Inflammatory macrophage (primary cell): ENCODE results near the gene IQCM.
"Not testable (repeated sequence)": the region's sequence is repeated elsewhere in the genome, so short reads cannot be mapped to it uniquely, and the experiment has no call there.

ENCODE experiments used
- DNase-seq, 2 donors: peaks; one replicate each; pipeline ENCODE4 v3.0.0-alpha.2; 2020 to 2022

Gene IQCM

DNA sequence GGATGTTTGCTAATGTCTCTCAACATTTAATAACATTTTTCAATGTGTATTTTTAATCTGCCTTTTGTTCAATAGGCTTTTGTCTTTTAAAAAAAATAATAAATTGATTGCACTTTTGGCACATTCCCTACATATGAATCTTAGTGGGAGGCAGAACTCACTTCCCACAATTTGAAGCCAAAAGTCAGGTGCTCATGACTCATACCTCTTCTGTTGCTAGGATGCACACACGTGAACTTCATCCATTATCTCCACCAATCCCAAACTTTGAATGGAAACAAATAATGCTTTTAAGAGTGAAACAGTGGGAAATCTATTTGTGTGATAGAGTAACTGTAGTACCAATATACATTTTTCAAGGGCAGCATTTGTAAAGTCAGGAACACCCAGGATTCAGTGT is 260.5 kb downstream of the IQCM start:
- no peak for DNase-seq

DNA sequence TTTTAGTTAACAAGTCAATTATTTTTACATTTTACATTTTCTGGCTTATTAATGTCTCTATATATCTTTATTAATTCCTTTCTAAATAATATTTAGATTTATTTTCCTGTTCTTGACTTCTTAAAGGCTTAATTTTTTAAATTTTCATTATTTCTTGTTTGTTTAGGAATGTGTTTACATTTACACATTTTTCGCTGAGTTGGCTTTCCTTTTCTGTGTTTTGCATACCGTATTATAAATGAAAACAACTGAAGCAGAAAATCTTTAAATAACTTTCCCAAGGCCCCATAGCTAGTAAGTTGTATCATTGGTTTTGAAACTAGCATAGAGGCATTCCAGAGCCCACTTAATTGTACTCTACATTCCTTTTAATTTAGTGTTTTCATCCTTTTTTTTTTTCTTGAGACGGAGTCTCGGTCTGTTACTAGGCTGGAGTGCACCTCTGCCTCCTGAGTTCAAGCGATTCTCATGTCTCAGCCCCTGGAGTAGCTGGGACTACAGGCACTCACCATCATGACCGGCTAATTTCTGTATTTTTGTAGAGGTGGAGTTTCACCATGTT is 261.6 kb downstream of the IQCM start:
- no peak for DNase-seq

DNA sequence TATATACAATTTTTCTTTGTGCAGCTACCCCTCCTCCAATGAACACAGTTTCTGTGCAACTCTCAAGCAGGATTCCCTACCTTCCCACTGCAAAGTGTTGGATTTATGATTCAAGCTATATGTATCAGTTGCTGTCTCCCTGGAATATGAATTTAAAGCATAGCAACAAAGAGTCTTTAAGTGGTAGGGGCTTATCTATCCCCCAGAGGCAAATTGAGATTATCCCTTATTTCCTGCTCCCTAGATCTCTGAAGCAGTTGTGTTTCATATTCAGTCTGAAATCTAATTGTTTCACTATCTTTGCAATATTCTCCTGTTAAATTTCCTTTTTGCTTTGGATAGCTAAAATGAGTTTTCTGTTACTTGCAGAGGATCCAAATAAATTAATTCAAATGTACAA is 263.0 kb downstream of the IQCM start:
- DNase-seq: no peak

DNA sequence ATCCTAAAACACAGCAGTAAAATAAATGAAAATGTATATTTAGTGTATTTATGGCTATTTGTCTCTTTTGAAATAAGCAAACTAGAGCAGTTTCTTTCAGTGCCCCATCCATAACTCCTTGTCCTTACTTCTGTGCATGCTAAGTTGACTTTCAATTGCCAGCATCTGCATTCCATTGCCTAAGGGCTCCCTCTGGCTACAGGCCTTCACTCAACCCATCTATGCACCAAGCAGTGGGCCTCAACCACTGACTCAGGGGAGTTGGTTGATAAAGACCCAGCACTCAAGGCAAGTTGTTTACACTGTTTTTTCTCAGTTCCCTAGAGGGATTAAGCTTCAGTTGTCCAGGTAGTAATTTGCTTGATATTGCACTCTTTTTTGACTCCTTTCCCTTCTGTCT is 265.7 kb downstream of the IQCM start:
- DNase-seq: no peak

DNA sequence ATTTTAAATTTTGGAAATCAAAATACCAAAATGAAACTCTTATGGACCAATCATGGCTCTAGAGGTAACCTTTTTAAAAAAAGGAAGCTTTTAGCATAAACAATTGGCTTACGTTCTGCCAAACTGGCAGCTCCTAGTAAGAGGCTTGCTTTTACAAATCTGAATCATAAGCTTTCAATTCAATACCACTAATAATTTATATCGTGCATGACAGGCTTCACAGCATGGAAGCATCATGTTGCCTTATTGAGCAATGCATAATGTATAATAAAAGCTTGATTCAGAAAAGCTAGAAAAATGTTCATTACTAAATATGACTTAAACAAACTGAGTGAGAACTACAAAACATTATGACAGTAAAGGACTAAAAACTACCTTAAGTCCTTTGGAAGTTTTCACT is 280.9 kb downstream of the IQCM start:
- no peak for DNase-seq

DNA sequence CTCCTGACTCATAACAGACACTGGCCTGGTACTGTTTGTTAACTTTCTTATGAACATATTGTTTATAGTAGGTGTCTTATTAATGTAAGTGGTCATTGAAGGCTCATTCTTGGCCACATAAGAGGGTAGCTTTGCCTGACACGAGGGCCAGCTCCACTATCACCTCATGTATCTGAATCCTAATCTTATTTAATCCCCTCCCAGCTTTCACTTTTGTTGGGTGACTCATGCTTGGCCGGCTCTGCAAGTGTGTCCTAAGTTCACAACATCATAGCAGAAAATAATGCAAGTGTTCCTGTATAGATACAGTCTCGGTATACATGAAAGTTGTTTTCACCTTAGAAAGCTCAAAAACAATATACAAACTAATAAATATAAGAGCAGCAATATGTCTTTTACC is 283.8 kb downstream of the IQCM start:
- DNase-seq: no peak

DNA sequence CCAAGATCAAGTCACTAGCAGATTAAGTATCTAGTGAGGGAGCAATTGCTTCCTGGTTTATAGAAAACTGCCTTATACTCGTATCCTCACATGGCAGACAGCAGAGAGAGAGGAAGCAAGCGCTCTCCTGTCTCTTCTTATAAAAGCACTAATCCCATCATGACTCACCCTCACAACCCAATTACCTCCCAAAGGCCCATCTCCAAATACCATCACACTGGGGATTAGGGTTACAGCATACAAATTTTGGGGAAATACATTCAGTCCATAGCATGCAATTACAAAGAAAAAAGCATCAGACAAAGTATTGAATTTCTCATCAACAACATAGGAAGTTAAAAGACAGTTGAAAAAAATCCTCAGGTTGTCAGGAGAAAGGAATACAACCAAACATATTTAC is 292.6 kb downstream of the IQCM start:
- DNase-seq: no peak

DNA sequence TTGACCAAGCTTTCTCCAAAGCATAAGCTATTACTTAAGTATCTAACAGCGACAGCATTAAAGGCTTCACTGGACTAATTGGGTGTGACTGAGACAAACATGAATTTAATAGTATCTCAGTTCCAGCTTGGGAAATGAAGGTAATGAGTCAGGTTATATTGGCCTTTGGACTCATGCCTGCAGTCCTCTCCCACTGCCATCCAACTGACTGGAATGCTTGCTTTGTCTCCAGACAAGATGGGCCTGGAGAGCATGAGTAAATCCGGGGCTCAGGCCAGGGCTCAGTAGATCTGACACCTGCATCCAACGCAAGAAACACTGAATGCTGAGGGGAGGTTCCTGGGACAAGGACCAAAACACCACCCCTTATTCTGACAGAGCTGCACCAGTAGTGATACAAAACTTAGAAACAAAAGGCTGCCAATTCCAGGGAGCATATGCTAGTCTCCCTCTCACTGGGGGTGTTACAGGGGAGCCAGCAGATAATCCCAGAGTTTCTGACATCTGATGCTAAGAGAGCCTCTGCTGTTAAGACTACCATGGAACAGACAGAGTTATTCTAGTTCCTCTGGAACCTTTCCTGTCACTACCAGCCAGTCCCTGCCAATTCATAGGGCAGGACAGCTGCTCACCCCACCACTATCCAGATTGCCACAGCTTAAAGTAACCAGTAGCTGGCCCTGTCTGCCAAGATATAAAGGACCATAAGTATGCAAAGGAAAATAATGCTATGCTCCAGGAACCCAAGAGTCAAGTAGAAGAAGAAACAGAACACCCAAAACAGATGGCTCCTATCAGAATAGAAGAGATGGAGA is 293.8 kb downstream of the IQCM start:
- no peak for DNase-seq

DNA sequence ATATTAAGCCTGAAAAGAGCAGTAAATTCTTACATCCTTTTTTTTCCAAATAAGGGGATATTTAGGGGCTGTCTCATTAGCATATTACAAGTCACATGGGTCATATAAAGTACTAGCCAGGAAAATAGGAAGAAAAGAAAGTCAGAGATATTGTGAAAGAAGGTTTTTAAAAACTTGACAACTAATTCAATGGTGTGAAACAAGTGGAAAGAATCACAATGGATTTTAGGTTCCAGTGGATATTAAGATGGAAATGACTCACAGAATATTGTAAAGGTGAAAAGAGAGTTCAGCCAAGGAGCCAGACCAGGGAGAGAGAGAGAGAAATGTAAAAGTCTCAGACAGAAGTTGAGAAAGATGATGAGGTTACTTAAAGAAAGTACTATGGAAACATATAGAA is 297.2 kb downstream of the IQCM start:
- no peak for DNase-seq

DNA sequence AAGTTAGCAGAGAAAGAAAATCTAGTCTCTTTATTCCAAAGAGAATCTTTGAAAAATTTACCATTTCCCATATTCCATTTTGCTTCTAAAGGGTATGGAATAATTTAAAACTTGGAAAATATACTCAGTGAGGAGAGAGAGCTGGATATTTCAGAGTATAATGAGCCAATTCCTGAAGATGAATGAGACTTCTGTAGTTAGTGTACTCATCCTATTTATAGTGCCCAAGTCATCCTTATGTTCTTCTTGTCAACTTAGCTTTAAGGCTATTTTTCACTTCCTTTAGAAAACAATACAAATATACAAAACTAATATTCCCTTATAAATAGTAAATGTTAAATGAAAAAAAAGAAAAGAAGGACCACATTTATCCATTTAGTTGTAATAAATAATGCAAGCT is 302.6 kb downstream of the IQCM start:
- DNase-seq: no peak

DNA sequence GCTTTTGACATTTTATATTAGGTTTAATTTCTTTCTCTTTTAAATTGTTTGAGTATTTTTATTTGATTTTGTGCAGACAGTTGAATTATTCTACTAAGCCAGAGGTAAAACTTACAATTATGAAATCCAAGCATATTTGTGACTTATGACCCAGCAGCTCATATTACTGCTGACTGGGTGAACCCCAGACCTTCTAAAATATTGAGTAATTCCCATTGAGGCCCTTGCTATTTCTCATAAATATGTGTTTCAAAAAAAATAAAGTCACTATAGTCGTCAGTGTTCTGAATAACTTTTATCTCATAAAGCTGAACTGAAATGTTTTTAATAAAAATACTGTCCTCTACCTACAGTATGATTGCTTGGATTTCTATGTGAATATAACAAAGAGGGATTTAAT is 303.1 kb downstream of the IQCM start:
- no peak for DNase-seq

DNA sequence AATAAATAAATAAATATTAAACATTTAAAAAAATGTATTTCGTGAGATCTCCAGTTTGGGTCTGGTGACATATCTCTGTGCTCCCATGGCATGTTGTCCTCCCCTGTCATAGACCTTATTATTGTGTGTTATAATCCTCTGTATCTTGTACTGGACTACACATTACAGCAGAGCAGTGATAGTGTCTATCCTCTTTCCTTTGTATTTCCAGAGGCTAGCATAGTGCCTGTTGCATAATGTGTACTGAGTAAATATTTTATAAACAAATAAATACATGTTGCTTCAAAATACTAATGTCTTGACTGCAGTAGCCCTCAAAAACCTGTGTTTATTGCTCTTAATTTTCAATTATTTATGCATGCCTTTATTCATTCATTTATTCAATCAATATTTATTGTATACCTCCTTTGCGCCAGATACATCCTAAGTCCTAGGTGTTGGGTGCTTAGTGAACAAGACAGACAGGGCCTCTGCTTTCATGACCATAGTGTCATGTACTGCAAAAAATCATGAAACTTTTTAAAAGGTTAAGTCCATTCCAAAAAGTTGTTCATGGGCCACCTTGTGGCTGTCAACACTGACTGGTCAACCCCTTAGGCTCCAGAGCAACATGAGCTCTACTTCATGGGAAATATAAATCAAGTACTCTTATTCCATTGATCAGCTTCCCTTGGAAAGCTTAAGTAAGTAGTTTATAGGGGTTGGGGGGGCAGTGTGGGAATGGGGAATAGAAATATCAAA is 303.9 kb downstream of the IQCM start:
- no peak for DNase-seq

DNA sequence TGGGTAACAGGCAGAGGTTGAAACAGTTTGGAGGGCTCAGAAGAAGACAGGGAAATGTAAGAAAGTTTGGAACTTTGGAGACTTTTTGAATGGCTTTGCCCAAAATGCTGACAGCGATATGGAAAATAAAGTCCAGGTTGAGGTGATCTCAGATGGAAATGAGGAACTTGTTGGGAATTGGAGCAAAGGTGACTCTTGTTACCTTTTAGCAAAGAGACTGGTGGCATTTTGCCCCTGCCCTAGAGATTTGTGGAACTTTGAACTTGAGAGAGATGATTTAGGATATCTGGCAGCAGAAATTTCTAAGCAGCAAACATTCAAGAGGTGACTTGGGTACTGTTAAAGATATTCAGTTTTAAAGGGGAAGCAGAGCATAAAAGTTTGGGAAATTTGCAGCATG is 308.3 kb downstream of the IQCM start:
- DNase-seq: not testable (repeated sequence)

DNA sequence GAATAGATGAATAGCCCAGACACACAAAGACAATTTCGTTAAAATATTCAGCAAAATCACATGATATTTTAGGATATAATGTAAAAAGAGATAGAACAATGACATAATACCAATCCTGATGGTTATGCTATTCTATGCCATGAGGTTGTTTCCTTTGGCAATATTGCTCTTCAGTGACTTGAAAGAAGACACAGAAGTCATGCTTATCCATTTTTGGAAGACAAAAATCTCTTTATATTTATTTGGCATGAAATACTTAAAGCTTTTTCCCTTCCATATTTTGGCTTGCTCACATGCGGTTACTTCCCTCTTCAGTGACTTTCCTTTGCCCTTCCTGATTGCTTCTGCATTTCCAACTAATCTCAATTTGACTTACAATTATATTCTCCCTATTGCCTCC is 314.8 kb downstream of the IQCM start:
- no peak for DNase-seq

DNA sequence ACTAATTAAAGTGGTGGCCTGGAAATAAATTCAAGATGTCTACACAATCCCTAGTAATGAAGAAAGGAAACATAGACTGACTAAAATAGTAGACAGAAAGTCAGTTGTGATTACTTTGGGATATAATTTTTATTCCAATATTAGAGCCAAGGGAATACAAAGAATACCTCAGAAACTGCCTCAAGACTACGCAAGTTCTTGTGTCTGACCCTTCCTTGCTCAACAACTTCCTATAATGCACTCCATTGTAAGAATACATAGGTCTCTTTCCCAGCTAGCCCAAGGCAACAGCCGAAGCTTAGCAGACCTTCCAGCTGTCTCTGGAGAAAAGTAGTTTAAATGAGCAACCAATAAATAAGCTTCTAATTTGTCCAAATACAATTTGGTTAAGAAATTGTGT is 315.9 kb downstream of the IQCM start:
- no peak for DNase-seq

DNA sequence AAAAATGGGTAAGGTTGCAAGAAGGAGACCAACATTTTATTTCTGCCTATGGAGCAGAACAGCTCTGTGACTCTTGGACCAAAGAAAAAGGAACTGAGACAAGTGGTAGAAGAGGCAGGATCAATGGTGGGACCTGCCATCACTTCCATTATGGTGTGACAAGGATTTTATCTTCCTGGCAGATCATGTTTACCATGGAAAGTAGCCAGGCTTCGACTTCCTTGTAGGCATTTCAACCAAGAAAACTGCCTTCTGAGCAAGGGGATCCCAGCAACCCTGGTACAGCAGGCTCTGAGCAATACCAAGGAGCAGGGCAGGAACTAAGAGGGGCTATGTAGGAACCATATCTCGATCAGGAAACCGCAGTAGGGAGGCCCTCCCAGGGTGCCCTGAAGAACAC is 317.4 kb downstream of the IQCM start:
- DNase-seq: no peak

DNA sequence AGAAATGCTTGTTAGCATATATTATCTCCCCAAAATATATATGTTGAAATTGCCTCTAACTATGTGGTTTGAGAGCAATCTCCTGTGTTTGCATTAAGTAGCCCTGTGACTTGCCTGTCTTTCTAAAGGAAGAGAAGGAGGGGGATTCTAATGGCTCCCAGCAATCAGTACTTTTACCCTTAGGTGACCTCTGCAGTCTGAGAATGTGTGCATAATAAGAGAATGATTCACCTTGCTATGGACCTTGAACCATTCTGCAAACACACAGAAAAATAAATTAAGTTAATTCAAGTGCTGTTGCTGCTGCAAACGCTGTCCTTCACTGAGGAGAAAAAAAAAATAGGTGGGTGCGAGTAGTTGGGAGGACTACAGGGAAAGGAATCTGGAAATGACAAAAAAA is 322.2 kb downstream of the IQCM start:
- DNase-seq: no peak

DNA sequence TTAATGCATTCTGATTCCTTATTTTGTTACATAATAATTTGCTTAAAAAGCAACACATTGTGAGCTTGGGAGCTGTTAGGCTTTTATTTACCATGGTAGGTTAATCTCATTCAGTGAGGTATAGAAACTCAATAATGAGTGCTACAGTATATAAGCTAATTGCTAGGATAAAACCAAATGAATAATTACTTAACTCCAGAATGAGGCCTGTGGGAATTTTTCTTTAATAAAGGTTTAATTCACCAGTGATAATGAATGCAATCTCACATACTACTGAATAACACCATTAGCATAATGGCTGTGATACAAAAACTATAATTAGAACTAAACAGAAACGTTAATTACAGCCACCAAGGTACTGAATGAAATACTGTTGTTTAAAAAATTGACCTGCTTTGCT is 326.3 kb downstream of the IQCM start:
- DNase-seq: no peak

DNA sequence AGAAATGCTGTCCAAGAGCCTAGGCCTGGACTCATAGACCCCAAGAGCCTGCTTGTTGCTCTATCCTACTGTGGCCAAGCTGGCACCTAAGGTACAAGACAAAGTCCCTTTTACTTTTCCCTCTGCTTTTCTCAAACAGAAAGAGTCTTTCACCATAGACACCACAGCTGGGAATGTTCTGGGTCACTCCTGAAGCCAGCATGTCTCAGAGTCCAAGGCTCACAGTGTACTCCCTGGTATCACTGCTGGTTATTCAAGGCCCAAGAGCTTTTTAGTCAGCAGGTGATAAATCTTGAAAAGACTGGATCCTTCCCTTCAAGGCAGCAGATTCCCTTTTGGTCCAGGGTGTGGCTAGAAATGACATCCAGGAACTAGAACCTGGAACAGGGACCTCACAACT is 328.8 kb downstream of the IQCM start:
- DNase-seq: no peak

DNA sequence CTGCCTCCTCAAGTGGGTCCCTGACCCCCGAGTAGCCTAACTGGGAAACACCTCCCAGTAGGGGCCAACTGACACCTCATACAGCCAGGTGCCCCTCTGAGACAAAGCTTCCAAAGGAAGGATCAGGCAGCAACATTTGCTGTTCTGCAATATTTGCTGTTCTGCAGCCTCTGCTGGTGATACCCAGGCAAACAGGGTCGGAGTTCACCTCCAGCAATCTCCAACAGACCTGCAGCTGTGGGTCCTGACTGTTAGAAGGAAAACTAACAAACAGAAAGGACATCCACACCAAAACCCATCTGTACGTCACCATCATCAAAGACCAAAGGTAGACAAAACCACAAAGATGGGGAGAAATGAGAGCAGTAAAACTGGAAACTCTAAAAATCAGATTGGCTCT is 347.0 kb downstream of the IQCM start:
- not testable (repeated sequence) for DNase-seq

DNA sequence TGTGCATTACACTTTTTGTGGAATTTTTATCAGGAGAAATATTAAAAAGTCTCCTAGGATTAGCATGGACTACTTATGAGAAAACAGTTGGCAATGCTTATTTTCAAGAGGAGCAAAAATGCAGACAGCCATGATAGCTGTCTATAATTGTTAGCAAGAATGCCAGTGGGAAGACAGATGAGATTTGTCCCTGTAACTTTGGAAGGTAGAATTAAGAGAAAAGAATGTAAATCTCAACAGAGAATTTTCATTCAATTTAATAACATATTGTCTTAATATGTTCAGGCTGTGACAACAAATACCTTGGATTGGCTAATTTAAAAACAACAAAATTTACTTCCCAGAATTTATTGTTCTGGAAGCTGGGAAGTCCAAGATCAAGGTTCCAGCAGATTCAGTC is 349.2 kb downstream of the IQCM start:
- DNase-seq: no peak

DNA sequence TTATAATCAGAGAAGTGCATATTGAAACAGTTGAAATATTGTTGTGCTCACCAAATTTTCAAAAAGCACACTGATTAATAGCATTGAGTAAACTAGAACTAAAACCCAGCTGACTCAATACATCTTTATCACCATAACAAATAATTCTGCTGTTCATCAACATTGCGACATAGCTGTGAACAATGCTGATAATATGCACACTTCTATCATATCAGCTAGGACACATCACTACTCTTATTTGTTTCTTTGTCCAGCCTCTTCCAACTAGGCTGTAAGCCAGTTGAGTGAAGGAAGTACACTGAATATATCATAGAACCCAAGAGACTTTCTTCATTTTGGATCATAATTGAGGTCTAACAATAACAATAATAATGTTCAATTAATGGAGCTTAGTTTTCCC is 349.7 kb downstream of the IQCM start:
- no peak for DNase-seq

DNA sequence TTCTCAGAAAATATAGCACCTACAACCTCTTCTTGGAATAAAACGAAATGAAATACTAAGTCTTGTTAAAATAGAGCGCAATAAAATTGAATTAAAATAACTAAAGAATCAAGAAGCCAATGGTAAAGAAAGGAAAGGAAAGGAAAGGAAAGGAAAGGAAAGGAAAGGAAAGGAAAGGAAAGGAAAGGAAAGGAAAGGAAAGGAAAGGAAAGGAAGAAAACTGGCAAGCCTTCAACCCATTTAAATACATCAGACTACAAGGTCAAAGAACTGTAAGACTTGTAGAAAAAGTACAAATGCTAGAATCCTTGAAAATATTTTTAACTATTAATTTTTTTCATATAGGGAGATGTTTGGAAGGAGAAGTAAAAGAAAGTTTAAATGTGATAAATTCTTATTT is 372.1 kb downstream of the IQCM start:
- DNase-seq: no peak

DNA sequence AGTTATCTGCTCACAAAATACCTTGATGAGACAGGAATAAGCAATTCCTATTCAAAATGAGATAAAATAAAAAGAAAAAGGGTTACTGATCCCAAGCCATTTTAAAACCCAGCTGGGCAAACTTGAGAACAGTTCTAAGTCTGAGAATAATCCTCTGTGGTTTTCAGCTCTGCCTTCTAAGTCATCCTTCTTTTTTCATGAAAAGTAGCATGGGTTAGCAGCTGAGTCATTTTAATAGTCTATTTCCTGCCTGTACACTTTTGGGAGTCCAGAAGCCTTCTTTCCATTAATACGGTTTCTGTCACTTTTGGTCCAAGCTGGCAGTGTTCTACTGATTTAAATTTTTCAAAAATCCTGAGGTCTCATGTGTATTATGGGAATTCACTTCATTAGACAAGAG is 374.3 kb downstream of the IQCM start:
- no peak for DNase-seq
